NCI-H82 treated with DMSO at 0.1 percent for 48 hours (cell line): Measurements from ENCODE around the gene C16orf95.
"Not testable (repeated sequence)": the region's sequence is repeated elsewhere in the genome, so short reads cannot be mapped to it uniquely, and the experiment has no call there.

ENCODE experiments used
- DNase-seq: peaks from one replicate; lab custom pipeline; 2025; ENCODE audit not compliant: unreplicated experiment; lab: John Stamatoyannopoulos, UW

C16orf95 gene

DNA sequence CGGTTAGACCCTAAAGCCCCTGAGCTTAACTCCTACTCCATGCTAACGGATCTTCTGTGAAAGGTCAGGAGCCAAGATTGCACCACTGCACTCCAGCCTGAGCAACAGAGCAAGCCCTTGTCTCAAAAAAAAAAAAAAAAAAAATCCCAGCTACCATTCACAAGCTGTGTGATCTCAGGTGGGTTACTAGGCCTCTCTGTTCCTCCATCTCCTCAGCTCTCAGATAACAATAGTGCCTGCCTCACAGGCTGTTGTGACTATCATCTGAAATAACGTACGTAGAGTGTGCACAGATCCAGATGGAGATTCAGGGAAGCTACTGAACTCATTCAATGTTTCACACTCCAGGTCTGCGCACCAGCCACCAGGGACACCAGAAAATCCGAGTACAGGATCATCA lies 57.8 kb downstream of the C16orf95 start:
- no peak for DNase-seq

DNA sequence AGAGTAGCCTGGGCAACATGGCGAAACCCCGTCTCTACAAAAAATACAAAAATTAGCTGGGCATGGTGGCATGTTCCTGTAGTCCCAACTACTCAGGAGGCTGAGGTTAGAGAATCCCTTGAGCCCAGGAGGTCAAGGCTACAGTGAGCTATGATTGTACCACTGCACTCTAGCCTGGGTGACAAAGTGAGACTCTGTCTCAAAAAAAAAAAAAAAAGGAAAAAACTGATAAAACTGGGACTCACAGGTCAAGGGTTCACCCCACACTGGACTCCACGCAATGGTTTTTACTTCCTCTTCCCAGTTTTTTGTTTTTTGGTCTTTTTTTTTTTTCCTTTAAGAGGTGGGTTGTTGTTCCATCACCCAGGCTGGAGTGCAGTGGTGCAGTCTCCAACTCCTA lies 58.5 kb downstream of the C16orf95 start:
- not testable (repeated sequence) for DNase-seq

DNA sequence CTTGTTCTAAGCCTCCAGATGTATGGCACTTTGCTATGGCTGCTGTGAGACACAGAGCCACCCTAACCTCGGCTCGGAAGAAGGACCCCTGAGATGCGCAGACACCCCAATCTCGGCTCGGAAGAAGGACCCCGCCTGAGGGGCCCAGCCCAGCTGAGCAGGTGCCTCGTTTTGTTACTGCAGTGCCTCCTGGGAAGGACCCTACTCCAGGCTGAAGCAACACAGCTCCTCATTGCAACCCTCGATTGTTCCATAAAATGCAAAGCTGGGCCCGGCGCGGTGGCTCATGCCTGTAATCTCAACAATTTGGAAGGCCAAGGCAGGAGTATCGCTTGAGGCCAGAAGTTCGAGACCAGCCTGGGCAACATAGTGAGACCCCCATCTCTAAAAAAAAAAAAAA lies 61.3 kb downstream of the C16orf95 start:
- DNase-seq, result no peak

DNA sequence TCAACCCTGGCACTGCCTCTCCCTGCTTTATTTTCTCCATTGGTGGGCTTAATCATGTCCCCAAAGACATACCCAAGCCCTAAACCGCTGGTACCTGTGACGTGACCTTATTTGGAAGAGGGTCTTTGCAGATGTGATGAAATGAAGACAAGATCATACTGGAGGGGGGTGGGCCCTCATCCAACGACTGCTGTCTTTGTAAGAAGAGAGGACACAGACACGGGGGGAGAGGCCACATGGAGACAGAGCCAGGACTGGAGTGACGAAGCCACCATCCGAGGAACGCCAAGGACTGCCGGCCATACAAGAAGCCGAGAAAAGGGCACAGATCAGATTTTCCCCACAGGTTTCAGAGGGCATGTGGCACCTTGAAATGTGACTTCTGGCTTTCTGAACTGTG lies 62.5 kb downstream of the C16orf95 start:
- DNase-seq, result no peak

DNA sequence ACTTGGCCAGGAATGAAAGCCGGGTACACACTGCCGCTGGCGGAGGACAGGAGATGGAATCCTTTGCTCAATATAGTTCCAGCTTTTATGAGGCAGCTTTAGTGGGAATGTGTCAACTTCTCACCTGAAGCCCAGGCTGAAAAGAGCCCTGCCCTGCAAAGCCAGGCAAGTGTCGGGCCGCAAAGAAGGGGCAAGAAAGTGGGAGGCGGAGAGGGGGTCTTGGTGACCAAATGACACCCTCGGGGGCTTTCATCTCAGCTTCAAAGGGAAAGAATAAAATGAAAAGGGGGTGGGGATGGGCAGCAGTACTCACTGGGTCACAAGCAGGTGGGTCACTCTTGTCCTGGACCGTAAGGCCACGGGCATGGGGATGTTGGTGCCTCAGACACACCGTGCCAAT lies 62.9 kb downstream of the C16orf95 start:
- DNase-seq, result no peak

DNA sequence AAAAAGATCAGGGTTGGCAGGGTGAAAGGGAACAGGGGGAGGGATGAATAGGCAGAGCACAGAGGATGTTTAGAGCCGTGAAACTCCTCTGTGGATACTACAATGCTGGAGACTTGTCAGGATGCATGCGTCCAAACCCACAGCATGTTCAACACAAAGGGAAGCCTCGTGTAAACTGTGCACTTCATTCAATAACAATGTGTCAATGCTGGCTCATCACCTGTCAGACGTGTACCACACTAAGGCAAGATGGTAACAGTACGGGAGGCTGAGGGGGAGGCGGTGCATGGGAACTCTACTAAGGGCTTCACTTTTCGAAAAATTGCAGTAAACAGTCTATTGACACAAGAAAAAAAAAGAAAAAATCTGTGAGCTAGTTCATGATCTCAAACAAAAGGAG lies 63.7 kb downstream of the C16orf95 start:
- DNase-seq, result no peak
